Hepatocyte (in vitro differentiated cells): ENCODE measurements around the gene DHRS1.

Experiments
- EZH2 ChIP-seq: fragments of 200-600 bp; sonication (generic); IDR thresholded peaks from 2 replicates; pipeline ENCODE4 v1.6.1; 2016; ENCODE audit warnings: antibody characterized with exemption, mild to moderate bottlenecking, borderline replicate concordance
- TF ChIP-seq, protein P1 (sequence below): fragments of 200-600 bp; sonication (generic); IDR thresholded peaks from 2 replicates; pipeline ENCODE4 v1.5.1; 2016; ENCODE audit warnings: antibody characterized with exemption, mild to moderate bottlenecking; ENCODE audit not compliant: poor library complexity

DNA sequence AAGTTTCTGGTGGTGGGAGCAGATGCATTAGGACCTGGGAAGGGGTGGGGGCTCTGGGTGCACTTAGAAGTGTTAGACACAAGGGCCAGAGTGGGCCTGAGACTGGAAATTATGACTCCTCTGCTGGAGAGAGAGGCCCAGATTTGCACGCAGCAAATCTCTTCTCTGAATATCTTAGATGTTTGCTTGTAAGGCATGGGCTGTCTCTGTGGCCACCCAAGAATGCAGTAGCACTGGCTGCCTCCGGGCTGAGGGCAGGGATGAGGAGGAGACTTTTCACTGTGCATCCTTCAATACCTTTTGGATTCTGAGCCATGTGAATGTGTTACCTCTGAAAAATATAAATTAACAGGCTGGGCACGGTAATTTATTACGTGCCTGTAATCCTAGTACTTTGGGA, 14.2 kb downstream of the DHRS1 start:
- no peak for TF ChIP-seq EZH2
- TF ChIP-seq, protein P1, sequence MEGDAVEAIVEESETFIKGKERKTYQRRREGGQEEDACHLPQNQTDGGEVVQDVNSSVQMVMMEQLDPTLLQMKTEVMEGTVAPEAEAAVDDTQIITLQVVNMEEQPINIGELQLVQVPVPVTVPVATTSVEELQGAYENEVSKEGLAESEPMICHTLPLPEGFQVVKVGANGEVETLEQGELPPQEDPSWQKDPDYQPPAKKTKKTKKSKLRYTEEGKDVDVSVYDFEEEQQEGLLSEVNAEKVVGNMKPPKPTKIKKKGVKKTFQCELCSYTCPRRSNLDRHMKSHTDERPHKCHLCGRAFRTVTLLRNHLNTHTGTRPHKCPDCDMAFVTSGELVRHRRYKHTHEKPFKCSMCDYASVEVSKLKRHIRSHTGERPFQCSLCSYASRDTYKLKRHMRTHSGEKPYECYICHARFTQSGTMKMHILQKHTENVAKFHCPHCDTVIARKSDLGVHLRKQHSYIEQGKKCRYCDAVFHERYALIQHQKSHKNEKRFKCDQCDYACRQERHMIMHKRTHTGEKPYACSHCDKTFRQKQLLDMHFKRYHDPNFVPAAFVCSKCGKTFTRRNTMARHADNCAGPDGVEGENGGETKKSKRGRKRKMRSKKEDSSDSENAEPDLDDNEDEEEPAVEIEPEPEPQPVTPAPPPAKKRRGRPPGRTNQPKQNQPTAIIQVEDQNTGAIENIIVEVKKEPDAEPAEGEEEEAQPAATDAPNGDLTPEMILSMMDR: no peak
